NT2/D1 (cell line): ENCODE measurements around the gene ITPK1.

Source experiments
- DNase-seq: peaks from one replicate; pipeline ENCODE4 v3.0.0-alpha.2; 2011; ENCODE audit warnings: low read depth, low spot score
- H3K27me3 ChIP-seq: 2 replicates; pipeline ENCODE4 v1.6.0; 2011; ENCODE audit warnings: mild to moderate bottlenecking; ENCODE audit not compliant: insufficient read length, insufficient read depth
- H3K36me3 ChIP-seq: 2 replicates; pipeline ENCODE4 v1.6.1; 2011; ENCODE audit warnings: mild to moderate bottlenecking, low read length, mixed read lengths; ENCODE audit not compliant: insufficient read depth, insufficient read length
- H3K4me1 ChIP-seq: 2 replicates; pipeline ENCODE4 v1.5.1; 2011; ENCODE audit not compliant: insufficient read depth, insufficient read length
- H3K4me3 ChIP-seq: 2 replicates; pipeline ENCODE4 v1.5.1; 2011; ENCODE audit warnings: low read depth; ENCODE audit not compliant: insufficient read length
- H3K9ac ChIP-seq: 2 replicates; pipeline ENCODE4 v1.6.0; 2011; ENCODE audit warnings: low read depth; ENCODE audit not compliant: insufficient read length
- H3K9me3 ChIP-seq: 2 replicates; pipeline ENCODE4 v1.5.1; 2011; ENCODE audit warnings: mild to moderate bottlenecking, low read length; ENCODE audit not compliant: insufficient read depth
- SUZ12 ChIP-seq: IDR thresholded peaks from 2 replicates; pipeline ENCODE4 v1.6.1; 2011; ENCODE audit not compliant: insufficient read length, insufficient read depth; ENCODE audit errors: extremely low read depth
- YY1 ChIP-seq: IDR thresholded peaks from 2 replicates; pipeline ENCODE4 v1.6.1; 2011; ENCODE audit not compliant: insufficient read length, insufficient read depth
- ZNF274 ChIP-seq: IDR thresholded peaks from 2 replicates; pipeline ENCODE4 v1.6.1; 2011; ENCODE audit warnings: mild to moderate bottlenecking, low read depth, low read length

ITPK1 gene

DNA sequence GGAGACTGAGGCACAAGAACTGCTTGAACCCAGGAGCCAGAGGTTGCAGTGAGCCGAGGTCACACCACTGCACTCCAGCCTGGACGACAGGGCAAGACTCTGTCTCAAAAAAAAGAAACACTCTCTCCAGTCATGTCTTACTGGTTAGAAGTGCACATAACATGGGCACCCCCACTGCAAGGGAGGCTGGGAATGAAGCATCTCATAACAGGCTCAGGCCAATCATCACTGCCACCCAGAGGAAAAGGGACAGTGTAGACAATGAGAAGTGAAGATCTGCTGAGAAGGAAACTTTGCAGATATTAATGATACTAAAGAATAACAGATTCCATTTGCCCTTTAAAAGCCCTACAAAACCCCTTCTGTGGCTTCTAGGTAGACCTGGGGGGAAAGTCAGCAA is 66.9 kb downstream of the ITPK1 start:
- H3K4me1 ChIP-seq: peaks cover 23% of the 10 kb centered on the region

DNA sequence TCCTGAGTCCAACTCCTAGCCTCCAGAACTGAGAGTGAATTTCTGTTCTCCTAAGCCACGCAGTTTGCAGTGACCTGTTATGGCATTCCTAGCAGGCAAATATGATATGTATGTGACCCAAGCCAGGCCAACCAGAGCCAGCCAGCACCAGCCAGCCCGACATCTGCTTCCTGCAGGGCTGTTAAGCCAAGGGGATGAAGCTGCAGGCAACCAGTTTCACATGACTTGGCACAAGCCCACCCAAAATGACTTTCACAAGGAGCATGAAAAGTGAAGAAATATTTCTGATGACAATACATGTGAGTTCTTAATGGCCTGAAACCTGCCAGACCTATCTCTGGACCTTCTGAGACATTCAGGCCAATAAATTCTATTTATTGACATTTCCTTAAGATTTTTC is 68.1 kb downstream of the ITPK1 start:
- H3K27me3 ChIP-seq: peaks cover 78% of the 10 kb centered on the region
- DNase-seq: no peak
- H3K36me3 ChIP-seq: no peaks in the 10 kb centered on the region
- no peak overlapping the region for H3K9ac ChIP-seq
- TF ChIP-seq SUZ12: no peak
- no peak overlapping the region for H3K4me3 ChIP-seq
- no peaks in the 10 kb centered on the region for H3K9me3 ChIP-seq
- peaks cover 25% of the 10 kb centered on the region for H3K4me1 ChIP-seq

More for the DNA sequence above, 66.9 kb downstream of the ITPK1 start:
- Histone ChIP-seq H3K9me3 (no peaks in the 10 kb centered on the region), H3K4me3 (no peak overlapping the region), H3K27me3 (peaks cover 66% of the 10 kb centered on the region), H3K9ac (no peak overlapping the region), H3K36me3 (no peaks in the 10 kb centered on the region)
- TF ChIP-seq SUZ12 (no peak), YY1 (no peak), ZNF274 (no peak)
- DNase-seq: no peak

DNA sequence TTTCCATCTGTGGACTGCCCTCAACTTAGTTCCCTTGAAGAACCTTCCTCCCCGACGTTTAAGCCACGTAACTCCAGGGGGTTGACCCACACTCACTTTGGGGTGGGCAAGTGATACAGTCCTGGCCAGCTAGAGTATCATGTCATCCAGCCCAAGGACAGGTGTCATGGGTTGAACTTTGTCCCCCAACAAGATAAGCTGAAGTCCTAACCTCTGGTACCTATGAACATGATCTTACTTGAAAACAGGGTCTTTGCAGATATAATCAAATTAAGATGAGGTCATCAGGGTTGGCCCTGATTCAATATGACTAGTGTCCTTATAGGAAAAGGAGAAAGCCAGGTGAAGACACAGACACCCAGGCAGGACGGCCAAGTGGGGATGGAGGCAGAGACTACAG is 68.6 kb downstream of the ITPK1 start:
- H3K9me3 ChIP-seq: no peaks in the 10 kb centered on the region
- H3K9ac ChIP-seq: no peak overlapping the region
- peaks cover 25% of the 10 kb centered on the region for H3K4me1 ChIP-seq
- H3K27me3 ChIP-seq: peaks cover 83% of the 10 kb centered on the region
- H3K36me3 ChIP-seq: no peaks in the 10 kb centered on the region
- no peak for DNase-seq
- H3K4me3 ChIP-seq: no peak overlapping the region
- no peak for TF ChIP-seq ZNF274
- TF ChIP-seq SUZ12: no peak
- no peak for TF ChIP-seq YY1

DNA sequence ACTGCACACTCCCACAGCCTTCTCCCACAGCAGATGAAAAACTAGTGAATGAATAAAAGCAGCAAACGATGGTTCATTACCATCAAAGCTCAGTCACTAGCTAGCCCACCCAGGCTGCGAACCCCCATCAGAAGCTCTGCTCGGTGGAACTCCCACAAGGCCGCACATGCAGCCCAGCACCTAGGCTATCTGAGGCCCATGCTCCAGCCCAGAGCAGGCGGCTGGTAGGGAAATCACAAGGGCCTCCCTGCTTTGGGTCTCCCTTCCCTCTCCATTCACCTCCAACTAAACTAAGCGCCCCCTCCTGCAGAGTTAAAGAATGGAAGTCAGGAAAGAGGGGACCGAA is 69.0 kb downstream of the ITPK1 start:
- H3K36me3 ChIP-seq: no peaks in the 10 kb centered on the region
- no peak for DNase-seq
- TF ChIP-seq YY1 (no peak), SUZ12 (no peak), ZNF274 (no peak)
- H3K9ac ChIP-seq: no peak overlapping the region
- no peak overlapping the region for H3K4me3 ChIP-seq
- H3K27me3 ChIP-seq: peaks cover 88% of the 10 kb centered on the region
- H3K9me3 ChIP-seq: no peaks in the 10 kb centered on the region
- H3K4me1 ChIP-seq: peaks cover 25% of the 10 kb centered on the region

DNA sequence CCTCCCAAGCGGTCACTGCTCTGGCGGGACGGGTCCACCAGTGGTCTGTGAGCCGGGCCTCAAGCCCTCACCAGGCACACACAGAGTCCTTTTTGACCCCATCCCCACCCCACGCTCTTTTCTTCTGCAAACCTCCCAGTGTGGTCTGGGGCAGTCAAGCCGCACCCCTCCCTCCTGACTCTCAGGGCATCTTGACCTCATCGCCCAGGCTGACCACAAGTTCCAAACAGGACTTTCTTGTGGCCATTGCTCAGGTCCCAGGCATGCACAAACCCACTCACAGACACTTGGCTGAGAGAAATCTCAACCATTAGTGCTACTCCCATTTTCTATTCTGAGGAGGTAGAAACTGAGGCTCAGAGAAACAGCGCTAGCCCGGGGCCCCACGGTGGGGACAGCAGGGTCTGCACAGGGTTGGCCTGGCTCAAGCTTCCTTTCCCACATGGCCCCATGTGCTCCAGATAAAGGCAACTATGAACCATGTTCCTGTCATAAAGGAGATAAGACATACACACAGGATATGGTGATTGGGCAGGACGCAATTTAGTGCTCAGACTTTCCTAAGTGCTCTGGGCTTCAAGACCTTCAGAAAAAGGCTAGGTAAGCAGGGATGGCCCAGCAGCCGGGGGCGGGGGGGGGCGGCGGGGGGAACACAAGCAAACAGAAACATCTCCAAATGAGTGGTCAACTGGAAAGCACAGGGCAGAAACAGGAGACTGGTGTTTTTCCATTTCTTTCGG is 69.6 kb downstream of the ITPK1 start:
- Histone ChIP-seq H3K4me1 (peaks cover 30% of the 10 kb centered on the region), H3K4me3 (no peak overlapping the region), H3K9ac (no peak overlapping the region), H3K36me3 (no peaks in the 10 kb centered on the region), H3K27me3 (peaks cover 91% of the 10 kb centered on the region), H3K9me3 (no peaks in the 10 kb centered on the region)
- no peak for DNase-seq
- TF ChIP-seq ZNF274 (no peak), SUZ12 (no peak), YY1 (no peak)

DNA sequence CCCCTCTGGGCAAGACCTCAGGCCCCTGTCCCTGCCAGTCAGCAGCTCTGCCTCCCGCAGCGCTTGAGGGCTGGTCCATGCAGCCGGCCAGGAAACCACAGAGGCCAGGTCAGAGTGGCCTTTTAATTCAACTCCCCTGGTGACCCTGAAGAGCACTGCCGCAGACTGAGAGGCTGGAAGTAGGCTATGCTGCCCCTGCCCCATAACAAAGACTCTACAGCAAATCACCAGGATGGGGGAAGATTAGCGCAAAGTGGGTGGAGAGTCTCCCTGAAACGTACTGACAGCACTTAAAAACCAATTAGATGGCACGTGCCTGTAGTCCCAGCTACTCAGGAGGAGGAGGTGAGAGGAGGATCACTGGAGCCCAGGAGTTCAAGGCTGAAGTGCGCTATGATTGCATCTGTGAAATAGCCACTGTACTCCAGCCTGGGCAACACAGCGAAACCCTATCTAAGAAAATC is 70.5 kb downstream of the ITPK1 start:
- Histone ChIP-seq H3K4me1 (peaks cover 32% of the 10 kb centered on the region), H3K36me3 (no peaks in the 10 kb centered on the region), H3K27me3 (peaks cover 86% of the 10 kb centered on the region), H3K4me3 (no peak overlapping the region), H3K9me3 (no peaks in the 10 kb centered on the region), H3K9ac (no peak overlapping the region)
- no peak for TF ChIP-seq SUZ12
- no peak for TF ChIP-seq YY1
- TF ChIP-seq ZNF274: no peak
- peak; percentile 75 for DNase-seq

DNA sequence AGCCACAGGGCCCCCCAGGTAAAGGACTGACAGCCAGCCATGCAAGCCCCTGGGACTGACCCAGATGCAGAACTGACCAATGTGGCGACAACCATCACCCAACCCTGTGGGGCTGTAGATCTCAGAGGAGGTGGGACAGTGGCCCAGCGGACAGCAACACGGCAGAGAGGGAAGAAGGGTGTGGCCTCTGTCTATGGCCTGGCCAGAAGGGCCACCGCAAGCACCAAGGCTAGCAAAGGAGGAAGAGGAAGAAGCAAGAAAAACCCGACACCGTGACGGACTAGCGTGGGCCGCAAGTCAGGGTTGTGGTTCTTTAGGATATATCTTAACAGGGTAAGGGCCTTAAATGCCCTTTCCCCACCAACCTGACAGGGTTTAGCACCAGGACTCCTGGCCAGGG is 71.2 kb downstream of the ITPK1 start:
- H3K36me3 ChIP-seq: no peaks in the 10 kb centered on the region
- TF ChIP-seq SUZ12: no peak
- no peak for TF ChIP-seq ZNF274
- no peak for TF ChIP-seq YY1
- H3K27me3 ChIP-seq: peaks cover 86% of the 10 kb centered on the region
- peaks cover 35% of the 10 kb centered on the region for H3K4me1 ChIP-seq
- no peaks in the 10 kb centered on the region for H3K9me3 ChIP-seq
- H3K9ac ChIP-seq: no peak overlapping the region
- H3K4me3 ChIP-seq: no peak overlapping the region
- DNase-seq: no peak

DNA sequence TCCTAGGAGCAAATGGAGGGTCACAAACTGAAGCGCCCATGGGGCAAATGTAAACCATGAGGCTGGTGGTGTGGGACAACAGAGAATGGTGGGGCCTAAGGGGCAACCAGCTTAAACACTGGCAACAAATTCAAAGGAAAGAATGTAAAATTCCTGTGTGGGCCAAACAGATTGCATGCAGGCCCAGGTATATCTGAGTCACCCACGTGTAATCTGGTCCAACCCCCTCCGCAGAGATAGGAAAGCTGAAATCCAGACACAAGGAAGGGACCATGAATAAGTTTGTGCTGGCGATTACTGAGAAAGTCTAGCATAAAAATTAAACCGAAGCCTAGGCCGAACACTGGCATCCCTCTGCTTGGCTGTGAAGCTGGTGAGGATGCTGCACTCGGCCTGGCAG is 71.6 kb downstream of the ITPK1 start:
- TF ChIP-seq ZNF274 (no peak), YY1 (no peak), SUZ12 (no peak)
- Histone ChIP-seq H3K9me3 (no peaks in the 10 kb centered on the region), H3K27me3 (peaks cover 85% of the 10 kb centered on the region), H3K4me1 (peaks cover 31% of the 10 kb centered on the region), H3K4me3 (no peak overlapping the region), H3K36me3 (no peaks in the 10 kb centered on the region), H3K9ac (no peak overlapping the region)
- no peak for DNase-seq
